TTC549 (cell line): Measurements from ENCODE around the gene MAP3K10.
"Not testable (repeated sequence)": the region's sequence is repeated elsewhere in the genome, so short reads cannot be mapped to it uniquely, and the experiment has no call there.

ENCODE experiments used
- FAIRE-seq: peaks from 2 replicates; lab custom pipeline; 2012; peaks lifted over from hg19 to GRCh38; lab: Jason Lieb, UNC

Gene MAP3K10

GRCh38 chr19:40217027-40217810, 26.0 kb downstream of the MAP3K10 start:
- FAIRE-seq: no peak

- no peak for FAIRE-seq
Observed at GRCh38 chr19:40217934-40218890, 27.0 kb downstream of the MAP3K10 start, which contains the start of gene TTC9B. TTC9B (minus strand) TSS chr19:40218384; CDS start chr19:40218381, 3 bp downstream.

GRCh38 chr19:40219029-40219428, 27.8 kb downstream of the MAP3K10 start:
- FAIRE-seq: not testable (repeated sequence)

- no peak for FAIRE-seq
Observed at GRCh38 chr19:40219721-40220276, 28.6 kb downstream of the MAP3K10 start.

- FAIRE-seq: no peak
Observed at GRCh38 chr19:40220674-40221073, 29.4 kb downstream of the MAP3K10 start.

- FAIRE-seq: peak; percentile 90
Observed at GRCh38 chr19:40221858-40222619, 30.8 kb downstream of the MAP3K10 start.

- no peak for FAIRE-seq
Observed at GRCh38 chr19:40223135-40223822, 32.1 kb downstream of the MAP3K10 start.

- FAIRE-seq: no peak
Observed at GRCh38 chr19:40224342-40225150, 33.3 kb downstream of the MAP3K10 start.

GRCh38 chr19:40225440-40226305, 34.4 kb downstream of the MAP3K10 start:
- no peak for FAIRE-seq

GRCh38 chr19:40228346-40228745, 37.1 kb downstream of the MAP3K10 start:
- no peak for FAIRE-seq

GRCh38 chr19:40228863-40229262, 37.6 kb downstream of the MAP3K10 start:
- FAIRE-seq: no peak

- no peak for FAIRE-seq
Observed at GRCh38 chr19:40229484-40229883, 38.3 kb downstream of the MAP3K10 start.

GRCh38 chr19:40229926-40230417, 38.7 kb downstream of the MAP3K10 start:
- no peak for FAIRE-seq

GRCh38 chr19:40231057-40231456, 39.8 kb downstream of the MAP3K10 start:
- FAIRE-seq: no peak

GRCh38 chr19:40231544-40232424, 40.6 kb downstream of the MAP3K10 start:
- no peak for FAIRE-seq

GRCh38 chr19:40232479-40232878, 41.3 kb downstream of the MAP3K10 start:
- no peak for FAIRE-seq

- no peak for FAIRE-seq
Observed at GRCh38 chr19:40232949-40233810, 42.0 kb downstream of the MAP3K10 start.
